Measurements from ENCODE around the gene TJP3. TPM values are rescaled to one million over a fixed set of nuclear protein-coding genes. Genes with fewer than 3 reads are reported as not detected.

Gene TJP3
- total and polyA plus RNA-seq, 8 donors = 11.2 to 36.2 (median 15.7) TPM

- H3K27me3 ChIP-seq = peaks cover 0 to 5% of the 10 kb centered on the region in 2 donors
- intact Hi-C loops (cut with DNase I) = no loop called here
- H3K4me3 ChIP-seq = no peak overlapping the region
- TF ChIP-seq CTCF (IDR thresholded peaks at IDR 0.05) = no peak
- peaks cover 0 to 21% of the 10 kb centered on the region in 2 donors for H3K4me1 ChIP-seq
- no peaks in the 10 kb centered on the region for H3K9me3 ChIP-seq
- DNase-seq (peak in 1 of 4 donors; percentile 74), ATAC-seq (no peak)
- peaks cover 0 to 21% of the 10 kb centered on the region in 2 donors for H3K36me3 ChIP-seq
- no peak overlapping the region for H3K27ac ChIP-seq
These were observed 16.5 kb upstream of the TJP3 start for GRCh38 chr19:3691726-3692125.

GRCh38 chr19:3692141-3693024 is 15.8 kb upstream of the TJP3 start:
- H3K4me1 ChIP-seq = peaks cover 0 to 20% of the 10 kb centered on the region in 2 donors
- H3K36me3 ChIP-seq = peaks cover 0 to 21% of the 10 kb centered on the region in 2 donors
- H3K9me3 ChIP-seq = no peaks in the 10 kb centered on the region
- no peak overlapping the region for H3K4me3 ChIP-seq
- intact Hi-C loops (cut with DNase I) = no loop called here
- peak in 1 of 2 donors; percentile 66 for TF ChIP-seq CTCF (IDR thresholded peaks at IDR 0.05)
- peak; percentile 12 for ATAC-seq
- DNase-seq = peak in 1 of 4 donors; percentile 86
- H3K27me3 ChIP-seq = peaks cover 0 to 5% of the 10 kb centered on the region in 2 donors
- H3K27ac ChIP-seq = no peak overlapping the region

GRCh38 chr19:3693025-3693925 is 14.9 kb upstream of the TJP3 start:
- DNase-seq (peak in 1 of 4 donors; percentile 53), ATAC-seq (no peak)
- H3K27me3 ChIP-seq = no peaks in the 10 kb centered on the region
- H3K4me3 ChIP-seq = no peak overlapping the region
- H3K36me3 ChIP-seq = peaks cover 0 to 21% of the 10 kb centered on the region in 2 donors
- intact Hi-C loops (cut with DNase I) = no loop called here
- no peak overlapping the region for H3K27ac ChIP-seq
- peaks cover 0 to 20% of the 10 kb centered on the region in 2 donors for H3K4me1 ChIP-seq
- TF ChIP-seq CTCF (IDR thresholded peaks at IDR 0.05) = no peak
- no peaks in the 10 kb centered on the region for H3K9me3 ChIP-seq

GRCh38 chr19:3694361-3695123 is 13.6 kb upstream of the TJP3 start:
- Histone ChIP-seq H3K4me3 (no peak overlapping the region), H3K27me3 (no peaks in the 10 kb centered on the region), H3K36me3 (peaks cover 0 to 18% of the 10 kb centered on the region in 2 donors), H3K9me3 (no peaks in the 10 kb centered on the region), H3K4me1 (peaks cover 0 to 21% of the 10 kb centered on the region in 2 donors), H3K27ac (no peak overlapping the region)
- intact Hi-C loops (cut with DNase I) = no loop called here
- ATAC-seq (no peak), DNase-seq (no peak)
- TF ChIP-seq CTCF (IDR thresholded peaks at IDR 0.05) = no peak
